ENCODE data around the gene UQCC3. TPM values are rescaled to one million over a fixed set of nuclear protein-coding genes. Genes with fewer than 3 reads are reported as not detected.

UQCC3 gene
- total and polyA plus RNA-seq, 2 of the 13 experiments (the other 11 are each of a cell fraction or from before 2014, with no cell fraction given): 7.7 to 16.0 TPM

DNA sequence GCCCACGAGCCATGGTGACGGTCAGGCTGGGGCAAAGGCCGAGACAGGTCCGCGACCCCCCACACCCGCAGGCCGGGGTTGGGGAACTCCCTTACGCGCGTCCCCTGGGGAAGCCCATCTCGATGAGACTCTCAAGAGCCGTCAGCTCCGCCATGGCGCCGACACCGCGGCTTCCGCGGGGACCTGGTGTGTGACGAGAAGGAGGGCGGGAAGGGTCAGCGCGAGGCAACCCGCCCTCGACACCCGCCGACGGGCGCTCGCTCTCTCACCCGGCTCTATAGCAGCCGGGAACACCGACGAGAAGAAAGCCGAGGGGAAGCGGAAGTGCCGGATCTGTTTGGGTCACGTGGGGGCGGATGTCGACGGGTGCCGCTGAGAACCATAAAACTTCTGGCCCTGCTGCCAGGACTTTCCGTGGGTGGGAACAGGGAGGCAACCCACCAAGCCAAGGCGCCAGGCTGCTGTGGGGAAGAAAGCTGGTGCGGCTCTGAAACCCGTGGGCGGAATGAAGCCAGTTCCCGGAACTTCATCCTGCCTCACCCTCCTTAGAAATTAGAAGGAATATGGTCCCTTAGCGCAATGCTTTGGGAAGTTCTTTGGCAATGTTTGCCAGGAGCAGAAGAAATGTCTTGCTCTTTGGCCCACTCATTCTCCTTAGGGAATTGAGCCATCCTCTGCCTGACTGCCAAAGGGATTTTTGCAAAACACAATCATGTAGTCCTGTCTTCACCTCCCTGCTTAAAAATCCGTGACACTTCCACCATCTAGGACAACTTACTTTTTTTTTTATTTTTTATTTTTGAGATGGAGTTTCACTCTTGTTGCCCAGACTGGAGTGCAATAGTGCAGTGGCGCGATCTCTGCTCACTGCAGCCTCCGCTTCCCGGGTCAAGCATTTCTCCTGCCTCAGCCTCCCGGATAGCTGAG is 7.6 kb downstream of the UQCC3 start, which contains the start of gene UBXN1 (continued):
- TF ChIP-seq TAF15 (IDR thresholded peaks at IDR 0.05; ENCODE audit: low read depth, low read length, poor library complexity, severe bottlenecking) (peak; percentile 77), PLRG1 (conservative IDR thresholded peaks at IDR 0.05) (no peak), ZNF790 (CRISPR knock-in tag; IDR thresholded peaks at IDR 0.05; ENCODE audit: borderline replicate concordance) (peak; percentile 49; the same call in 1 of the 2 replicates), SMAD3 (CRISPR knock-in tag; IDR thresholded peaks at IDR 0.05) (peak; percentile 84), ZNF839 (CRISPR knock-in tag; IDR thresholded peaks at IDR 0.05; ENCODE audit: borderline replicate concordance) (0 out of 2 replicates have a peak, but pooled peaks have one; percentile 67), NR2C2 (CRISPR knock-in tag; IDR thresholded peaks at IDR 0.05; ENCODE audit: borderline replicate concordance) (peak; percentile 72), GZF1 (CRISPR knock-in tag; IDR thresholded peaks at IDR 0.05) (peak; percentile 83; the same call in 1 of the 2 replicates), NONO (IDR thresholded peaks at IDR 0.05) (no peak), NONO (CRISPR knock-in tag; conservative IDR thresholded peaks at IDR 0.05) (peak; percentile 85), ZFP62 (CRISPR knock-in tag; IDR thresholded peaks at IDR 0.05) (no peak), USF2 (IDR thresholded peaks at IDR 0.05; ENCODE audit: low read depth, low read length) (peak; percentile 95), USF2 (CRISPR knock-in tag; IDR thresholded peaks at IDR 0.05; ENCODE audit: borderline replicate concordance) (peak; percentile 99; the same call in 1 of the 2 replicates), NR2F2 (IDR thresholded peaks at IDR 0.05; ENCODE audit: borderline replicate concordance, low read depth) (no peak), SNAPC5 (CRISPR knock-in tag; IDR thresholded peaks at IDR 0.05; ENCODE audit: borderline replicate concordance) (no peak), ZNF441 (CRISPR knock-in tag; IDR thresholded peaks at IDR 0.05; ENCODE audit: borderline replicate concordance) (peak; percentile 67; the same call in 1 of the 2 replicates), POLR2G (IDR thresholded peaks at IDR 0.05; ENCODE audit: low read depth, low read length) (peak; percentile 92), ZNF747 (CRISPR knock-in tag; IDR thresholded peaks at IDR 0.05; ENCODE audit: borderline replicate concordance) (no peak)
- TF ChIP-seq, protein P1, sequence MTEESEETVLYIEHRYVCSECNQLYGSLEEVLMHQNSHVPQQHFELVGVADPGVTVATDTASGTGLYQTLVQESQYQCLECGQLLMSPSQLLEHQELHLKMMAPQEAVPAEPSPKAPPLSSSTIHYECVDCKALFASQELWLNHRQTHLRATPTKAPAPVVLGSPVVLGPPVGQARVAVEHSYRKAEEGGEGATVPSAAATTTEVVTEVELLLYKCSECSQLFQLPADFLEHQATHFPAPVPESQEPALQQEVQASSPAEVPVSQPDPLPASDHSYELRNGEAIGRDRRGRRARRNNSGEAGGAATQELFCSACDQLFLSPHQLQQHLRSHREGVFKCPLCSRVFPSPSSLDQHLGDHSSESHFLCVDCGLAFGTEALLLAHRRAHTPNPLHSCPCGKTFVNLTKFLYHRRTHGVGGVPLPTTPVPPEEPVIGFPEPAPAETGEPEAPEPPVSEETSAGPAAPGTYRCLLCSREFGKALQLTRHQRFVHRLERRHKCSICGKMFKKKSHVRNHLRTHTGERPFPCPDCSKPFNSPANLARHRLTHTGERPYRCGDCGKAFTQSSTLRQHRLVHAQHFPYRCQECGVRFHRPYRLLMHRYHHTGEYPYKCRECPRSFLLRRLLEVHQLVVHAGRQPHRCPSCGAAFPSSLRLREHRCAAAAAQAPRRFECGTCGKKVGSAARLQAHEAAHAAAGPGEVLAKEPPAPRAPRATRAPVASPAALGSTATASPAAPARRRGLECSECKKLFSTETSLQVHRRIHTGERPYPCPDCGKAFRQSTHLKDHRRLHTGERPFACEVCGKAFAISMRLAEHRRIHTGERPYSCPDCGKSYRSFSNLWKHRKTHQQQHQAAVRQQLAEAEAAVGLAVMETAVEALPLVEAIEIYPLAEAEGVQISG (CRISPR knock-in tag; IDR thresholded peaks at IDR 0.05): peak; percentile 97
- TF ChIP-seq, protein P2, sequence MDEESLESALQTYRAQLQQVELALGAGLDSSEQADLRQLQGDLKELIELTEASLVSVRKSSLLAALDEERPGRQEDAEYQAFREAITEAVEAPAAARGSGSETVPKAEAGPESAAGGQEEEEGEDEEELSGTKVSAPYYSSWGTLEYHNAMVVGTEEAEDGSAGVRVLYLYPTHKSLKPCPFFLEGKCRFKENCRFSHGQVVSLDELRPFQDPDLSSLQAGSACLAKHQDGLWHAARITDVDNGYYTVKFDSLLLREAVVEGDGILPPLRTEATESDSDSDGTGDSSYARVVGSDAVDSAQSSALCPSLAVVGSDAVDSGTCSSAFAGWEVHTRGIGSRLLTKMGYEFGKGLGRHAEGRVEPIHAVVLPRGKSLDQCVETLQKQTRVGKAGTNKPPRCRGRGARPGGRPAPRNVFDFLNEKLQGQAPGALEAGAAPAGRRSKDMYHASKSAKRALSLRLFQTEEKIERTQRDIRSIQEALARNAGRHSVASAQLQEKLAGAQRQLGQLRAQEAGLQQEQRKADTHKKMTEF (CRISPR knock-in tag; IDR thresholded peaks at IDR 0.05): peak; percentile 75
- TF ChIP-seq, protein P3, sequence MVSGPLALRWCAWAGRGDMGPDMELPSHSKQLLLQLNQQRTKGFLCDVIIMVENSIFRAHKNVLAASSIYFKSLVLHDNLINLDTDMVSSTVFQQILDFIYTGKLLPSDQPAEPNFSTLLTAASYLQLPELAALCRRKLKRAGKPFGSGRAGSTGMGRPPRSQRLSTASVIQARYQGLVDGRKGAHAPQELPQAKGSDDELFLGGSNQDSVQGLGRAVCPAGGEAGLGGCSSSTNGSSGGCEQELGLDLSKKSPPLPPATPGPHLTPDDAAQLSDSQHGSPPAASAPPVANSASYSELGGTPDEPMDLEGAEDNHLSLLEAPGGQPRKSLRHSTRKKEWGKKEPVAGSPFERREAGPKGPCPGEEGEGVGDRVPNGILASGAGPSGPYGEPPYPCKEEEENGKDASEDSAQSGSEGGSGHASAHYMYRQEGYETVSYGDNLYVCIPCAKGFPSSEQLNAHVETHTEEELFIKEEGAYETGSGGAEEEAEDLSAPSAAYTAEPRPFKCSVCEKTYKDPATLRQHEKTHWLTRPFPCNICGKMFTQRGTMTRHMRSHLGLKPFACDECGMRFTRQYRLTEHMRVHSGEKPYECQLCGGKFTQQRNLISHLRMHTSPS (CRISPR knock-in tag; IDR thresholded peaks at IDR 0.05; ENCODE audit: low read depth): no peak
